ENCODE results near the gene TLDC2. TPM values are rescaled to one million over a fixed set of nuclear protein-coding genes. Genes with fewer than 3 reads are reported as not detected.
A peak's percentile ranks its signal among the peaks of the same experiment; 100 is the strongest.

The TLDC2 gene
- total RNA-seq, 2 donors from 2014 or later, result 0.18 to 0.24 TPM

DNA sequence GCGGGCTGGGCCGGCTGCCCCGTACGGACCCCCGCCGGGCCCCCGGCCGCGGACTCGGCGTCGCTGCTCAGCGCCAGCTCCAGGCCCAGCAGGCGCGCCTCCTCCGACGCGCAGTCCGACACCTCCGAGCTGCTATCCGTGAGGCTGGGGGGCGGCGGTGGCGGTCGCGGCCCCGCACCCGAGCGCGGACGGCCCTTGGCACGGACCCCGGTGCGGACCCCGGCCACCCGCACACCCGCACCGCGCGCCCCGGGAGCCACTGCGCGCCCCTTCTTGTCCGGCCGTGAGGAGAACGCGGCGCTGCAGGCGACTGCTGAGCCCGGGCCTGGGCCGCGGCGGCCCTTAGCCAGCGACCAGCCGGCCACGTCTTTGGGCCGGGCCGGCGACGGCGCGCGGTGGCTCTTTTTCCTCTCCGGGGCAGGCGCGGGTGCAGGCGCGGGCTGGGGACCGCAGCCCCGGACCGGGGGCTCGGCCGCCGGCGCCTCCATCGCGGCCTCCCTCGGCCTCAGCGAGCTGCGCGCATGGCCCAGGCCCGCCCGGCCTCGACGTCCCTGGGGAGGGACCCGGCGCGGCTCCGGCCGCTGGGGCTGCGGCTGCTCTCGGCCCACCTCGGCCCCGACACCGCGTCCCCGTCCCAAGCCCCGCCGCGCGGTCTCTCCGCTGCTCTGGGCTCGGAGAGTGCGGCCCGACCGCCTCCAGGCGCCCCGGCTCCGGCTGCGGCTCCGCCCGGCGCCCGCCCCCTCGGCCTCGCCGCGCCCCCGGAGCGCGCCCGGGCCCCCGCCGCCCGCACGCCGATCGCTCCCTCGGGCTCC is 12.9 kb upstream of the TLDC2 start:
- Mint-ChIP-seq H3K4me1 (peaks cover 41% of the 10 kb centered on the region), H3K27ac (no peak overlapping the region), H3K9me3 (no peaks in the 10 kb centered on the region), H3K4me3 (peak overlapping the region; percentile 71), H3K27me3 (ENCODE audit: insufficient read depth) (no peaks in the 10 kb centered on the region), H3K36me3 (ENCODE audit: low read depth) (peaks cover 7% of the 10 kb centered on the region)
- H3K27ac ChIP-seq (ENCODE audit: low read depth, low read length), result no peak overlapping the region
- H3K4me1 ChIP-seq (ENCODE audit: control insufficient read depth, insufficient read depth, low read length), result peaks cover 15% of the 10 kb centered on the region
- TF ChIP-seq CTCF (conservative IDR thresholded peaks at IDR 0.05), result no peak
- peaks cover 20% of the 10 kb centered on the region for H3K36me3 ChIP-seq (ENCODE audit: control insufficient read depth, insufficient read depth, low read length)
- 0% methylated on average over 49 to 129 of the region's 129 CpGs for WGBS, 2 experiments (ENCODE audit: insufficient coverage in 1 of 2, insufficient read length in 1 of 2)
- DNase-seq, result peak; percentile 72
- H3K9me3 ChIP-seq (ENCODE audit: control insufficient read depth, low read length), result no peaks in the 10 kb centered on the region
- peak overlapping the region; percentile 81 for H3K4me3 ChIP-seq (ENCODE audit: low read length)
- peak overlapping the region; percentile 20 for H3K9ac ChIP-seq (ENCODE audit: extremely low read depth, low read length, poor library complexity, severe bottlenecking)
- H3K27me3 ChIP-seq (ENCODE audit: control insufficient read depth, insufficient read depth, low read length, poor library complexity, severe bottlenecking), result no peaks in the 10 kb centered on the region

GRCh38 chr20:36865076-36865860 is 10.7 kb upstream of the TLDC2 start:
- no peak overlapping the region for H3K9ac ChIP-seq (ENCODE audit: extremely low read depth, low read length, poor library complexity, severe bottlenecking)
- Mint-ChIP-seq H3K4me3 (peak overlapping the region; percentile 59), H3K9me3 (no peaks in the 10 kb centered on the region), H3K36me3 (ENCODE audit: low read depth) (no peaks in the 10 kb centered on the region), H3K27me3 (ENCODE audit: insufficient read depth) (no peaks in the 10 kb centered on the region), H3K4me1 (peaks cover 27% of the 10 kb centered on the region), H3K27ac (peak overlapping the region; percentile 88)
- no peak for DNase-seq
- peaks cover 6% of the 10 kb centered on the region for H3K36me3 ChIP-seq (ENCODE audit: control insufficient read depth, insufficient read depth, low read length)
- TF ChIP-seq CTCF (conservative IDR thresholded peaks at IDR 0.05), result no peak
- no peaks in the 10 kb centered on the region for H3K27me3 ChIP-seq (ENCODE audit: control insufficient read depth, insufficient read depth, low read length, poor library complexity, severe bottlenecking)
- no peaks in the 10 kb centered on the region for H3K9me3 ChIP-seq (ENCODE audit: control insufficient read depth, low read length)
- H3K4me3 ChIP-seq (ENCODE audit: low read length), result no peak overlapping the region
- no peak overlapping the region for H3K27ac ChIP-seq (ENCODE audit: low read depth, low read length)
- WGBS, 2 experiments (ENCODE audit: insufficient coverage in 1 of 2, insufficient read length in 1 of 2), result 73 to 76% methylated on average over 7 to 9 of the region's 9 CpGs
- H3K4me1 ChIP-seq (ENCODE audit: control insufficient read depth, insufficient read depth, low read length), result peaks cover 11% of the 10 kb centered on the region

- Histone ChIP-seq H3K9ac (ENCODE audit: extremely low read depth, low read length, poor library complexity, severe bottlenecking) (no peak overlapping the region), H3K4me3 (ENCODE audit: low read length) (no peak overlapping the region), H3K27ac (ENCODE audit: low read depth, low read length) (no peak overlapping the region), H3K9me3 (ENCODE audit: control insufficient read depth, low read length) (no peaks in the 10 kb centered on the region), H3K36me3 (ENCODE audit: control insufficient read depth, insufficient read depth, low read length) (peaks cover 1% of the 10 kb centered on the region), H3K4me1 (ENCODE audit: control insufficient read depth, insufficient read depth, low read length) (peaks cover 9% of the 10 kb centered on the region), H3K27me3 (ENCODE audit: control insufficient read depth, insufficient read depth, low read length, poor library complexity, severe bottlenecking) (no peaks in the 10 kb centered on the region)
- Mint-ChIP-seq H3K36me3 (ENCODE audit: low read depth) (no peaks in the 10 kb centered on the region), H3K27me3 (ENCODE audit: insufficient read depth) (no peaks in the 10 kb centered on the region), H3K9me3 (no peaks in the 10 kb centered on the region), H3K4me1 (peaks cover 23% of the 10 kb centered on the region), H3K27ac (no peak overlapping the region), H3K4me3 (no peak overlapping the region)
- no peak for DNase-seq
- TF ChIP-seq CTCF (conservative IDR thresholded peaks at IDR 0.05), result no peak
These were observed 10.1 kb upstream of the TLDC2 start for GRCh38 chr20:36865861-36866149.
